GM10266 (cell line): ENCODE measurements around the gene C1orf141.

ENCODE experiments used
- DNase-seq: peaks from one replicate; pipeline ENCODE4 v3.0.0; 2012; ENCODE audit errors: extremely low spot score
- TF ChIP-seq, protein P1 (sequence below): IDR thresholded peaks from 2 replicates; pipeline ENCODE4 v1.5.1; 2012; ENCODE audit warnings: mild to moderate bottlenecking, low read depth; ENCODE audit not compliant: control insufficient read depth, insufficient read depth; ENCODE audit errors: missing control alignments

C1orf141 gene

DNA sequence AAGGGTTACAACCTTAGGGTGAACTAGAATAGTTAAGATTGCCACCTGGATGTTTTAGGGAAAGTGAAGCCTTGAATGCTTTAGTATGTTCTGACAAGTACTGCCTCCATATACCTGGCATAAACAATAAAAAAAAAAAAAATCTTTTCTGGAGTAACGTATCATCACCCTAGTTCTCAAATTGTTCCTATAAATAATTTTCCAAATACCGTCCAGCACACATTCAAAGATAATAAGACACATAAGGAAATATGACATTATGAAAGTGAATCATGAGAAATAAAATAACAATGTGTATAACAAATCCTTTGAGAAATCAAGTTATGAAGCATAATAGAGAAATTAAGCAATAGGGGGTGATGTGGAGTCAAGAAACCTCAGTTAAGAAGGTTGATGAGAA, 20.6 kb downstream of the C1orf141 start:
- no peak for DNase-seq
- TF ChIP-seq, protein P1, sequence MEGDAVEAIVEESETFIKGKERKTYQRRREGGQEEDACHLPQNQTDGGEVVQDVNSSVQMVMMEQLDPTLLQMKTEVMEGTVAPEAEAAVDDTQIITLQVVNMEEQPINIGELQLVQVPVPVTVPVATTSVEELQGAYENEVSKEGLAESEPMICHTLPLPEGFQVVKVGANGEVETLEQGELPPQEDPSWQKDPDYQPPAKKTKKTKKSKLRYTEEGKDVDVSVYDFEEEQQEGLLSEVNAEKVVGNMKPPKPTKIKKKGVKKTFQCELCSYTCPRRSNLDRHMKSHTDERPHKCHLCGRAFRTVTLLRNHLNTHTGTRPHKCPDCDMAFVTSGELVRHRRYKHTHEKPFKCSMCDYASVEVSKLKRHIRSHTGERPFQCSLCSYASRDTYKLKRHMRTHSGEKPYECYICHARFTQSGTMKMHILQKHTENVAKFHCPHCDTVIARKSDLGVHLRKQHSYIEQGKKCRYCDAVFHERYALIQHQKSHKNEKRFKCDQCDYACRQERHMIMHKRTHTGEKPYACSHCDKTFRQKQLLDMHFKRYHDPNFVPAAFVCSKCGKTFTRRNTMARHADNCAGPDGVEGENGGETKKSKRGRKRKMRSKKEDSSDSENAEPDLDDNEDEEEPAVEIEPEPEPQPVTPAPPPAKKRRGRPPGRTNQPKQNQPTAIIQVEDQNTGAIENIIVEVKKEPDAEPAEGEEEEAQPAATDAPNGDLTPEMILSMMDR, result no peak

DNA sequence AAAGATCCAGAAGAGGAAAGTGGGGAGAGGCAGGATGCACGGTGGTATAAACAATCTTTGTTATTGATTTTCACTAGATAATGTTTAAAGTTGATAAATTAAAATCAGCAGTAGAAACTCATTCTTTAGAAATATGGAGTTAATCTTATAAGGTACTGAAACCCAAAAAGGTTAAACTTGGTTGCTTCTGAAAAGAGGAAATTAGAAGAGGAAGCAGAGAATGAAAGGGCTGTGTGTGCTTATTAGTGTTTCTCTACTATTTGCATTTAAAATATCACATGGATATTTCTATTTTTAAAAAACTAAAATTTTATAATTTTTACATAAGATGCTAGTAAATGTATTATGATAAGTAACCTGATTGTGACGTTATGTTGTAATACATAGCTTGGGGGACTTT, 24.4 kb downstream of the C1orf141 start:
- DNase-seq, result no peak
- TF ChIP-seq, protein P1, result no peak

DNA sequence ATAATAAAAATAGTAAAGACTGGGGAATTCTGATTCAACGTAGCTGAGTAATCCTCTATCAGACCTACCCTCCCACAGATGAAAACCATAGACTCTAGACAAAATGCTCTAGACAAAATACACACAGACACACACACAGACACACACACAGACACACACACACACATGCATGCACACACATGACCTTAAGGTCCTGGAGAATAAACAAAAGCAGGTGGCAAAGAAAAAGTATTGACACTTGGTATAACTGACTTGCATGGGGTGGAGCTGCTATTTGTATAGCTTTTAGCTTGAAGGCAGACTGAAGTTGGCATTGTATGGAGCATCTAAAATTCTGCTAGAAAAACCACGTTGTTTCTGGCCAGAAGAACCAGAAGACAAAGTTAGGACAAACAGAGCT, 29.3 kb downstream of the C1orf141 start:
- DNase-seq, result no peak
- TF ChIP-seq, protein P1, result no peak

DNA sequence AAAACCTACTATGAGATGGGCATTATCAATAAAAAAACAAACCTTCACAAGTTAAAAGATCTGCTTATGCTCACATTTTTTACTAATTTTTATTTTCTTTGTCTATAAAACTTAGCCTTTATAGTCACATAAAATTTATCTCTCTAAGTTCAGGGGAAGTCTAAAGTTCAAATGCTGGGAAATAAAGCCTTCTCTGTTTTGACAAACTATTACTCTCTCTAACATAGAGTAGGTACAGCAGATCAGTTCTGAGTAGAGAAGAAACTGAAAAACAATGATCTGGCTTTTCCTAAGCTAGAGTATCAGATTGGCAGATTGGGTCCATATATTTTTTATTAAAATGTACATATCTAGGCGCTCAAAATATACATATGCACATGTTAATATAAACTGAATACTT, 31.2 kb downstream of the C1orf141 start:
- TF ChIP-seq, protein P1, result no peak
- DNase-seq, result no peak

DNA sequence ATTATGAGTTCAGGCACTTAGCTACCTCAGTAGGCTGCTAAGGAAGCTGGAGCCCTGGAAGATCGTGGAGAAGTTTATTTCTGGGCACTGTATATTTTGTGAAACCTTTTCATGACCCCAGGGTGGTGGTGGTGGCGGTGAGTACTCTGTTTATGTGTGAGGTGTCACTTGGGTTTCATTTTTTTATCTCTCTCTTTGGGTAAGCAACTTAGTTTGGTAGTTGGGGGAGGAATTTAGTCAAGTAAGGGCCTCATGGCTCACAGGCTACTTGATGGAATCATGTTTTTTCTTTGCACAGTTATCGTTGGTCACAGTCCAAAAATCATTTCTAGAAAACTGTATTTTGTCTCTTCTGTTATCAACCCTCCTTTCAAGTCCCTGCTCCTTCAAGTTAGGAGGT, 33.9 kb downstream of the C1orf141 start:
- no peak for DNase-seq
- TF ChIP-seq, protein P1, result no peak

DNA sequence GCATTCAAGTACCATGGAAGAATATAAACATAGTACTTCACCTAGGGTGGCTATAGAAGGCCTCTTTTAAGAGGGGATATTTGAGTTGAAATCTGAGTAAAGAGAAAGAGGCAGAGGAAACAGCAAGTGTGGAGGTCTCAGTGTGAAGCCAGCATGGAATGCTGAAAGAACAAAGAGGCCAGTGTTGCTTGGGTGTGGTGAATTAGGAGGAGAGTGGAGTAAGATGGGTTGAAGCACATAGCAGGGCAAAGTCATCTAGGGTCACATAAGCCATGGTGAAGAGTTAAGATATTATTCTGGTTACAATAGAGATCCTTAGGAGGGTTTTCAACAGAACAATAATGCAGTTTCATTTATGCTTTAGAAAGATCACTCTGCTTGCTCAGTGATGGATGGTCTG, 37.5 kb downstream of the C1orf141 start:
- no peak for DNase-seq
- TF ChIP-seq, protein P1, result no peak

DNA sequence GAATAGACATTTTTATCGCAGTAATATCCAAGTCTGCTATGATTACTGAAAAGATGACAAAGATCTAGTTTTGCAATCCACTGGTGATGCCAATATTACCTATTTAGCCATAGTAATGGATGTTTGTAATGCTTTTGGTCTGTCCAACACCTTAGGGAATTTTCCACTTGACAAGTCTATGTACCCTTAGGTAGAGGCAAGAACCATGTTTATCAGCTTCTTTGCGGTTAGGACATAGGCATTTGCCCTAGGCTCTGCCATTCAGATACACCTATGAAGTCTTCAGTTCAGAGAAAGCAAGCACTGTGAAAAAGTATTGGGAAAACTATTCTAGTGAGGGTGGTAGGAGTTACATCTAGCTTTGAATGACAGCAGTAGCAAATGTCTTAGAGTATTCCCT, 40.6 kb downstream of the C1orf141 start:
- TF ChIP-seq, protein P1, result no peak

DNA sequence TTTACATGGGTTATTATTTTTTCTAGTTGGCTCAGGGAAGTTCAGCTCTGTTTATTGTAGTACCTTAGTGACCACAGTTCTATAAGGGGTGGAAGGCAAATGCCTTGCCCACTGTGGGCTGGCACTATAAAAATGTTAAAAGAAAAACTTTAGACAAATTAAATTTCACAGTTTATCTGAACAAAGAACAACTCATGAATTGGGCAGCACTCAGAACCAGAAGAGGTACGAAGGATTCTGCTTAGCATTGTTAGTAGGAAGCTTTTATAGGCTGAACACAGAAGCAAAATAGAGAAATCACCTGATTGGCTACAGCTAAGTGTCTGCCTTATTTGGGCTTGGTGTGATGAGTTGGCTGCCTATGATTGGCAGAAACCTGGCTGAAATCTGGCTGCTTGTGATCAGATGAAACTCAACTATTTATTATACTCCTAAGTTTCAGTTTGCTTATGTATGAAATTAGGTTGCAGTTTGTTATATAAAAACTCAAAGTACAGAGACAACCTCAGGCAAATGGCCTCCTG, 45.0 kb downstream of the C1orf141 start:
- TF ChIP-seq, protein P1, result no peak
- DNase-seq, result no peak

More for the DNA sequence above, 40.6 kb downstream of the C1orf141 start:
- DNase-seq, result no peak
